Fibroblast of lung (primary cell): ENCODE data around the gene ASAH2.

Experiments
- CTCF ChIP-seq, 2 donors: IDR thresholded peaks in 1 of 2; conservative IDR thresholded peaks in 1 of 2; 1 replicate in 1 of 2; 2 replicates in 1 of 2; pipeline ENCODE4 v1.5.1; 2011 to 2012; ENCODE audit warnings: low read length in 2 of 2, control low read depth in 1 of 2, inconsistent platforms in 1 of 2, low read depth in 1 of 2, mild to moderate bottlenecking in 1 of 2
- EZH2 ChIP-seq: IDR thresholded peaks from 2 replicates; pipeline ENCODE4 v1.5.1; 2012; ENCODE audit warnings: low read length, control low read depth, mild to moderate bottlenecking; ENCODE audit errors: missing control alignments

GRCh38 chr10:50229460-50229859 lies 21.9 kb downstream of the ASAH2 start:
- TF ChIP-seq EZH2, result no peak
- TF ChIP-seq CTCF (conservative IDR thresholded peaks at IDR 0.05 in 1 of 2, IDR thresholded peaks at IDR 0.05 in 1 of 2; ENCODE audit: low read depth in 1 of 2, low read length in 2 of 2), result no peak
